ENCODE measurements around the gene SFI1.

SFI1 gene

GRCh38 chr22:31488346-31488883, 7.9 kb upstream of the SFI1 start:
- H3K36me3 ChIP-seq (ENCODE audit: control insufficient read depth in 2 of 2, insufficient read depth in 1 of 2, low read length in 2 of 2) = peaks cover 35 to 49% of the 10 kb centered on the region in 2 experiments
- TF ChIP-seq, protein P1, sequence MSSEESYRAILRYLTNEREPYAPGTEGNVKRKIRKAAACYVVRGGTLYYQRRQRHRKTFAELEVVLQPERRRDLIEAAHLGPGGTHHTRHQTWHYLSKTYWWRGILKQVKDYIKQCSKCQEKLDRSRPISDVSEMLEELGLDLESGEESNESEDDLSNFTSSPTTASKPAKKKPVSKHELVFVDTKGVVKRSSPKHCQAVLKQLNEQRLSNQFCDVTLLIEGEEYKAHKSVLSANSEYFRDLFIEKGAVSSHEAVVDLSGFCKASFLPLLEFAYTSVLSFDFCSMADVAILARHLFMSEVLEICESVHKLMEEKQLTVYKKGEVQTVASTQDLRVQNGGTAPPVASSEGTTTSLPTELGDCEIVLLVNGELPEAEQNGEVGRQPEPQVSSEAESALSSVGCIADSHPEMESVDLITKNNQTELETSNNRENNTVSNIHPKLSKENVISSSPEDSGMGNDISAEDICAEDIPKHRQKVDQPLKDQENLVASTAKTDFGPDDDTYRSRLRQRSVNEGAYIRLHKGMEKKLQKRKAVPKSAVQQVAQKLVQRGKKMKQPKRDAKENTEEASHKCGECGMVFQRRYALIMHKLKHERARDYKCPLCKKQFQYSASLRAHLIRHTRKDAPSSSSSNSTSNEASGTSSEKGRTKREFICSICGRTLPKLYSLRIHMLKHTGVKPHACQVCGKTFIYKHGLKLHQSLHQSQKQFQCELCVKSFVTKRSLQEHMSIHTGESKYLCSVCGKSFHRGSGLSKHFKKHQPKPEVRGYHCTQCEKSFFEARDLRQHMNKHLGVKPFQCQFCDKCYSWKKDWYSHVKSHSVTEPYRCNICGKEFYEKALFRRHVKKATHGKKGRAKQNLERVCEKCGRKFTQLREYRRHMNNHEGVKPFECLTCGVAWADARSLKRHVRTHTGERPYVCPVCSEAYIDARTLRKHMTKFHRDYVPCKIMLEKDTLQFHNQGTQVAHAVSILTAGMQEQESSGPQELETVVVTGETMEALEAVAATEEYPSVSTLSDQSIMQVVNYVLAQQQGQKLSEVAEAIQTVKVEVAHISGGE (tag by site-specific recombination; conservative IDR thresholded peaks at IDR 0.05; ENCODE audit: low read depth) = no peak
- no peak for TF ChIP-seq ZBTB7A (tag by site-specific recombination; IDR thresholded peaks at IDR 0.05; ENCODE audit: low read depth)
- no peak for TF ChIP-seq ZNF394 (tag by site-specific recombination; IDR thresholded peaks at IDR 0.05; ENCODE audit: borderline replicate concordance)
- TF ChIP-seq ZFP41 (tag by site-specific recombination; IDR thresholded peaks at IDR 0.05; ENCODE audit: borderline replicate concordance) = no peak
- no peak for TF ChIP-seq ZNF16 (tag by site-specific recombination; IDR thresholded peaks at IDR 0.05; ENCODE audit: low read depth)
- TF ChIP-seq ZBTB21 (tag by site-specific recombination; IDR thresholded peaks at IDR 0.05) = no peak
- no peak for TF ChIP-seq KLF16 (tag by site-specific recombination; IDR thresholded peaks at IDR 0.05)
- no peak for TF ChIP-seq OSR2 (tag by site-specific recombination; IDR thresholded peaks at IDR 0.05)
- TF ChIP-seq ZNF302 (tag by site-specific recombination; IDR thresholded peaks at IDR 0.05; ENCODE audit: low read depth) = no peak
- no peak for TF ChIP-seq ZNF148 (tag by site-specific recombination; IDR thresholded peaks at IDR 0.05; ENCODE audit: borderline replicate concordance)
- no peak for TF ChIP-seq ZXDB (tag by site-specific recombination; IDR thresholded peaks at IDR 0.05)
- TF ChIP-seq KLF1 (tag by site-specific recombination; IDR thresholded peaks at IDR 0.05) = no peak
- TF ChIP-seq ZNF645 (tag by site-specific recombination; IDR thresholded peaks at IDR 0.05) = no peak
- no peak for TF ChIP-seq ZSCAN16 (tag by site-specific recombination; IDR thresholded peaks at IDR 0.05)
- no peaks in the 10 kb centered on the region for H3K9me3 ChIP-seq (ENCODE audit: control insufficient read depth, insufficient read depth, low read depth, low read length)
- ChIA-PET POLR2A (interaction anchor here (0.7 to 1.4 kb wide), 3 partner anchors 9 to 37 kb away, joined by 3 to 7 read pairs (median 4); no protein-coding TSS in a partner anchor), CTCF (interaction anchor here (0.6 to 0.7 kb wide), 4 partner anchors 7 to 1714 kb away, joined by 3 to 5 read pairs (median 3); no protein-coding TSS in a partner anchor)
- H3K4me1 ChIP-seq (ENCODE audit: control insufficient read depth, insufficient read depth, low read length) = peaks cover 2% of the 10 kb centered on the region; the same call in 1 of the 2 replicates
- H3K27ac ChIP-seq (ENCODE audit: extremely low read depth, low read depth, low read length) = no peak overlapping the region
- H3K4me3 ChIP-seq (ENCODE audit: low read depth, low read length) = peak overlapping the region; percentile 95

- POLR2A ChIA-PET = interaction anchor here (0.6 to 1.4 kb wide), 3 partner anchors 10 to 37 kb away, joined by 3 to 7 read pairs (median 5); no protein-coding TSS in a partner anchor
- peaks cover 28 to 42% of the 10 kb centered on the region in 2 experiments for H3K36me3 ChIP-seq (ENCODE audit: control insufficient read depth in 2 of 2, insufficient read depth in 1 of 2, low read length in 2 of 2)
- peak overlapping the region; percentile 88 for H3K27ac ChIP-seq (ENCODE audit: extremely low read depth, low read depth, low read length)
- no peaks in the 10 kb centered on the region for H3K9me3 ChIP-seq (ENCODE audit: control insufficient read depth, insufficient read depth, low read depth, low read length)
- H3K4me3 ChIP-seq (ENCODE audit: low read depth, low read length) = peak overlapping the region; percentile 95
- peaks cover 2% of the 10 kb centered on the region; the same call in 1 of the 2 replicates for H3K4me1 ChIP-seq (ENCODE audit: control insufficient read depth, insufficient read depth, low read length)
- CTCF ChIA-PET = interaction anchor here (0.6 kb wide), 3 partner anchors 15 to 1714 kb away, joined by 3 to 5 read pairs (median 3); no protein-coding TSS in a partner anchor
- no peak for TF ChIP-seq ZNF677 (tag by site-specific recombination; IDR thresholded peaks at IDR 0.05)
- TF ChIP-seq, protein P2, sequence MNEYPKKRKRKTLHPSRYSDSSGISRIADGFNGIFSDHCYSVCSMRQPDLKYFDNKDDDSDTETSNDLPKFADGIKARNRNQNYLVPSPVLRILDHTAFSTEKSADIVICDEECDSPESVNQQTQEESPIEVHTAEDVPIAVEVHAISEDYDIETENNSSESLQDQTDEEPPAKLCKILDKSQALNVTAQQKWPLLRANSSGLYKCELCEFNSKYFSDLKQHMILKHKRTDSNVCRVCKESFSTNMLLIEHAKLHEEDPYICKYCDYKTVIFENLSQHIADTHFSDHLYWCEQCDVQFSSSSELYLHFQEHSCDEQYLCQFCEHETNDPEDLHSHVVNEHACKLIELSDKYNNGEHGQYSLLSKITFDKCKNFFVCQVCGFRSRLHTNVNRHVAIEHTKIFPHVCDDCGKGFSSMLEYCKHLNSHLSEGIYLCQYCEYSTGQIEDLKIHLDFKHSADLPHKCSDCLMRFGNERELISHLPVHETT (tag by site-specific recombination; IDR thresholded peaks at IDR 0.05) = no peak
- TF ChIP-seq ZNF843 (tag by site-specific recombination; IDR thresholded peaks at IDR 0.05) = no peak
- TF ChIP-seq TRIM28 (IDR thresholded peaks at IDR 0.05; ENCODE audit: borderline replicate concordance, low read length) = no peak
- peak; percentile 63 for TF ChIP-seq SCRT2 (tag by site-specific recombination; IDR thresholded peaks at IDR 0.05)
- TF ChIP-seq, protein P3, sequence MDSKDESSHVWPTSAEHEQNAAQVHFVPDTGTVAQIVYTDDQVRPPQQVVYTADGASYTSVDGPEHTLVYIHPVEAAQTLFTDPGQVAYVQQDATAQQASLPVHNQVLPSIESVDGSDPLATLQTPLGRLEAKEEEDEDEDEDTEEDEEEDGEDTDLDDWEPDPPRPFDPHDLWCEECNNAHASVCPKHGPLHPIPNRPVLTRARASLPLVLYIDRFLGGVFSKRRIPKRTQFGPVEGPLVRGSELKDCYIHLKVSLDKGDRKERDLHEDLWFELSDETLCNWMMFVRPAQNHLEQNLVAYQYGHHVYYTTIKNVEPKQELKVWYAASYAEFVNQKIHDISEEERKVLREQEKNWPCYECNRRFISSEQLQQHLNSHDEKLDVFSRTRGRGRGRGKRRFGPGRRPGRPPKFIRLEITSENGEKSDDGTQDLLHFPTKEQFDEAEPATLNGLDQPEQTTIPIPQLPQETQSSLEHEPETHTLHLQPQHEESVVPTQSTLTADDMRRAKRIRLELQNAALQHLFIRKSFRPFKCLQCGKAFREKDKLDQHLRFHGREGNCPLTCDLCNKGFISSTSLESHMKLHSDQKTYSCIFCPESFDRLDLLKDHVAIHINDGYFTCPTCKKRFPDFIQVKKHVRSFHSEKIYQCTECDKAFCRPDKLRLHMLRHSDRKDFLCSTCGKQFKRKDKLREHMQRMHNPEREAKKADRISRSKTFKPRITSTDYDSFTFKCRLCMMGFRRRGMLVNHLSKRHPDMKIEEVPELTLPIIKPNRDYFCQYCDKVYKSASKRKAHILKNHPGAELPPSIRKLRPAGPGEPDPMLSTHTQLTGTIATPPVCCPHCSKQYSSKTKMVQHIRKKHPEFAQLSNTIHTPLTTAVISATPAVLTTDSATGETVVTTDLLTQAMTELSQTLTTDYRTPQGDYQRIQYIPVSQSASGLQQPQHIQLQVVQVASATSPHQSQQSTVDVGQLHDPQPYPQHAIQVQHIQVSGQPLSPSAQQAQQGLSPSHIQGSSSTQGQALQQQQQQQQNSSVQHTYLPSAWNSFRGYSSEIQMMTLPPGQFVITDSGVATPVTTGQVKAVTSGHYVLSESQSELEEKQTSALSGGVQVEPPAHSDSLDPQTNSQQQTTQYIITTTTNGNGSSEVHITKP (tag by site-specific recombination; IDR thresholded peaks at IDR 0.05) = peak; percentile 64
- peak; percentile 57 for TF ChIP-seq GLIS2 (tag by site-specific recombination; IDR thresholded peaks at IDR 0.05)
These were observed 7.2 kb upstream of the SFI1 start for GRCh38 chr22:31488988-31489617.
